HepG2 (cell line): ENCODE measurements around the gene EBF3. TPM values are rescaled to one million over a fixed set of nuclear protein-coding genes. Genes with fewer than 3 reads are reported as not detected.

ENCODE experiments used
- ATAC-seq: fragments of 200-7000 bp; cut with Tn5 transposase; 3 replicates; pipeline ENCODE4 v1.9.1; 2020; ENCODE audit warnings: mild to moderate bottlenecking, moderate library complexity
- BruUV-seq: library from RNA; stranded (reverse); fragments of 400-500 nt; replicated peaks from 2 replicates; lab custom pipeline; 2021; lab: Mats Ljungman, UMichigan
- CTCF ChIA-PET: fragments of 300-600 bp; formaldehyde crosslinking; extraction: SDS; loops from one replicate; lab custom pipeline; 2021; ENCODE audit warnings: low total read pairs, inconsistent platforms, low intra/inter-chr PET ratio; lab: Yijun Ruan, JAX
- POLR2A ChIA-PET: fragments of 350-600 bp; sonication (Branson Sonifier 250); formaldehyde crosslinking; loops from one replicate; lab custom pipeline; 2020; ENCODE audit warnings: antibody characterized with exemption, inconsistent platforms; lab: Yijun Ruan, JAX
- DNase-seq: peaks from one replicate; pipeline ENCODE4 v3.0.0-alpha.2; 2015; ENCODE audit warnings: low spot score
- FAIRE-seq: peaks from 3 replicates; lab custom pipeline; 2011; peaks lifted over from hg19 to GRCh38; lab: Jason Lieb, UNC
- H2AFZ ChIP-seq: one replicate; pipeline ENCODE4 v1.6.1; 2011; ENCODE audit warnings: low read length, inconsistent platforms
- H3K27ac ChIP-seq: fragments of 300-600 bp; 3 replicates; pipeline ENCODE4 v1.8.0; 2011; ENCODE audit warnings: mixed run types, mild to moderate bottlenecking, mixed read lengths, low read length, inconsistent platforms; ENCODE audit not compliant: insufficient read depth; ENCODE audit errors: extremely low read length
- H3K27me3 ChIP-seq, 2 experiments: fragments of 200-600 bp in 1 of 2; 2 replicates in 1 of 2; 3 replicates in 1 of 2; pipeline versions ENCODE4 v1.6.0 to v1.8.0; 2011; ENCODE audit warnings: low read length in 2 of 2, mild to moderate bottlenecking in 2 of 2, moderate library complexity in 2 of 2, inconsistent platforms in 1 of 2; ENCODE audit not compliant: insufficient read depth in 2 of 2, control insufficient read depth in 1 of 2
- H3K36me3 ChIP-seq, 2 experiments: fragments of 200-600 bp in 1 of 2; replicated peaks in 1 of 2; 2 replicates in 1 of 2; 3 replicates in 1 of 2; pipeline versions ENCODE4 v1.5.1 to v1.8.0; 2011; ENCODE audit warnings: low read length in 2 of 2, inconsistent platforms in 1 of 2; ENCODE audit not compliant: insufficient read depth in 2 of 2, control insufficient read depth in 1 of 2
- H3K4me1 ChIP-seq: 2 replicates; pipeline ENCODE4 v1.5.1; 2012; ENCODE audit warnings: low read length, inconsistent platforms; ENCODE audit not compliant: insufficient read depth
- H3K4me2 ChIP-seq: 2 replicates; pipeline ENCODE4 v1.6.0; 2011; ENCODE audit warnings: low read depth, low read length, inconsistent platforms
- H3K4me3 ChIP-seq, 3 experiments: fragments of 200-600 bp in 1 of 3; sonication (generic), shearing (Covaris generic) in 1 of 3; replicated peaks in 1 of 3; 2 replicates each; pipeline ENCODE4 v1.5.1; 2011 to 2016; ENCODE audit warnings: low read length in 3 of 3, inconsistent platforms in 2 of 3, low read depth in 2 of 3, mild to moderate bottlenecking in 2 of 3, control low read depth in 1 of 3, mixed read lengths in 1 of 3; ENCODE audit not compliant: insufficient read depth in 1 of 3
- H3K79me2 ChIP-seq: one replicate; pipeline ENCODE4 v1.6.1; 2011; ENCODE audit warnings: low read length, inconsistent platforms; ENCODE audit not compliant: insufficient read depth
- H3K9ac ChIP-seq: 2 replicates; pipeline ENCODE4 v1.6.0; 2011; ENCODE audit warnings: mild to moderate bottlenecking, low read depth, low read length, inconsistent platforms; ENCODE audit not compliant: insufficient read depth
- H3K9me3 ChIP-seq: 2 replicates; pipeline ENCODE4 v1.5.1; 2012; ENCODE audit warnings: mild to moderate bottlenecking, low read length
- H4K20me1 ChIP-seq: 2 replicates; pipeline ENCODE4 v1.6.0; 2011; ENCODE audit warnings: inconsistent platforms, mild to moderate bottlenecking, low read length, moderate library complexity; ENCODE audit not compliant: insufficient read depth
- MAF1 ChIP-seq: sonication (generic); formaldehyde crosslinking; IDR thresholded peaks from 2 replicates; pipeline ENCODE4 v1.5.0; 2020; ENCODE audit warnings: missing genetic modification reagents, borderline replicate concordance
- ZNF570 ChIP-seq: sonication (generic); formaldehyde crosslinking; IDR thresholded peaks from 2 replicates; pipeline ENCODE4 v1.4.0; 2020; ENCODE audit warnings: mild to moderate bottlenecking, missing genetic modification reagents, borderline replicate concordance
- ZNF687 ChIP-seq: sonication (generic); formaldehyde crosslinking; IDR thresholded peaks from 2 replicates; pipeline ENCODE4 v1.5.1; 2020; ENCODE audit warnings: mild to moderate bottlenecking, missing genetic modification reagents, moderate library complexity
- ZNF749 ChIP-seq: sonication (generic); formaldehyde crosslinking; IDR thresholded peaks from 2 replicates; pipeline ENCODE4 v1.8.0; 2022; ENCODE audit warnings: mild to moderate bottlenecking, missing genetic modification reagents, moderate library complexity, borderline replicate concordance
- WGBS: methylation state at CpG from one replicate; pipeline ENCODE4 v1.1.6; 2017; ENCODE audit warnings: low lambda C conversion rate; 5-methylcytosine and 5-hydroxymethylcytosine counted together
- in situ Hi-C: cut with HindIII; loops from 2 replicates; pipeline ENCODE4 v1.10.0; 2017; ENCODE audit warnings: low pct_unique_long_range_greater_than_20kb; ENCODE audit not compliant: extremely low pct_ligation_motif_present
- intact Hi-C: fragments of 100-400 bp; cut with micrococcal nuclease; formaldehyde crosslinking; loops from one replicate; pipeline ENCODE4 v1.10.0; 2022; ENCODE audit not compliant: unreplicated experiment
- polyA plus RNA-seq, 8 experiments: library from polyadenylated mRNA; depleted of rRNA in 3 of 8; stranded (reverse) in 7 of 8; unstranded in 1 of 8; fragments of >200 nt; fragmentation: Illumina TruSeq in 4 of 8; extraction: Trizol in 4 of 8; gene quantifications; 2 replicates each; pipeline versions ENCODE4 v1.2.1 to v1.2.3, GENCODE V29; 2011 to 2016; ENCODE audit warnings: low read depth in 4 of 8, missing spikeins in 1 of 8, mixed read lengths in 1 of 8; ENCODE audit not compliant: insufficient read depth in 1 of 8
- total RNA-seq, 5 experiments: library from RNA; depleted of rRNA; stranded (reverse); fragments of >200 nt; fragmentation: Illumina TruSeq; extraction: Trizol; gene quantifications; 2 replicates each; pipeline ENCODE4 v1.2.3, GENCODE V29; 2016; ENCODE audit warnings: low read depth in 1 of 5
- TF ChIP-seq, protein P1 (sequence below): sonication (generic); formaldehyde crosslinking; IDR thresholded peaks from 2 replicates; pipeline ENCODE4 v1.5.0; 2020; ENCODE audit warnings: mild to moderate bottlenecking, missing genetic modification reagents
- TF ChIP-seq, protein P2 (sequence below): sonication (generic); formaldehyde crosslinking; IDR thresholded peaks from 2 replicates; pipeline ENCODE4 v1.5.0; 2020; ENCODE audit warnings: missing genetic modification reagents

Gene EBF3
- total and polyA plus RNA-seq, 2 of the 13 experiments (the other 11 are each of a cell fraction or from before 2014, with no cell fraction given), result not detected

DNA sequence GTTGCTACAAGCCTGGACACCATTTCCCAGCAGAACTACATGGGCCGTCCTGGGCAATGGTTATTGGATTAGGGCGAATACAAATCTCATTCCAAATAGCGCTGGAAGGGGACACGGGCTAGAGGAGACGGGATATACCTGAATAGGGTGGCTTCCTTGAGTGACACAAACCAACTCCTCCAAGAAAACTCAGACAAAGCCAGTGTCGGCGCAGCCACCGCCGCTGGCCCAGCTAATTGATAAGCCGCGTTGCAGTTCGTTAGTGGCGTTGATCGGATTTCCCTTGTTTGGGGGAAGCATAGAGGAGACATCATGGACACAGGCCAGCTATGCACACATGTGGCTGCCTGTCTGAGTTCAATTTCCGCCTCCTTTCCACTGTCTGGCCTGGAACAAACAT is 55.7 kb downstream of the EBF3 start:
- no peaks in the 10 kb centered on the region for H4K20me1 ChIP-seq
- CTCF ChIA-PET, result no interaction called here
- no peaks in the 10 kb centered on the region for H3K9me3 ChIP-seq
- WGBS, result 48% methylated on average over 8 of the region's 15 CpGs
- in situ Hi-C loops, result no loop called here
- no peak overlapping the region for H3K27ac ChIP-seq
- intact Hi-C loops, result no loop called here
- H3K36me3 ChIP-seq, result no peaks in the 10 kb centered on the region
- TF ChIP-seq ZNF749 (no peak), ZNF570 (no peak), MAF1 (CRISPR knock-in tag) (no peak), ZNF687 (no peak)
- TF ChIP-seq, protein P1, sequence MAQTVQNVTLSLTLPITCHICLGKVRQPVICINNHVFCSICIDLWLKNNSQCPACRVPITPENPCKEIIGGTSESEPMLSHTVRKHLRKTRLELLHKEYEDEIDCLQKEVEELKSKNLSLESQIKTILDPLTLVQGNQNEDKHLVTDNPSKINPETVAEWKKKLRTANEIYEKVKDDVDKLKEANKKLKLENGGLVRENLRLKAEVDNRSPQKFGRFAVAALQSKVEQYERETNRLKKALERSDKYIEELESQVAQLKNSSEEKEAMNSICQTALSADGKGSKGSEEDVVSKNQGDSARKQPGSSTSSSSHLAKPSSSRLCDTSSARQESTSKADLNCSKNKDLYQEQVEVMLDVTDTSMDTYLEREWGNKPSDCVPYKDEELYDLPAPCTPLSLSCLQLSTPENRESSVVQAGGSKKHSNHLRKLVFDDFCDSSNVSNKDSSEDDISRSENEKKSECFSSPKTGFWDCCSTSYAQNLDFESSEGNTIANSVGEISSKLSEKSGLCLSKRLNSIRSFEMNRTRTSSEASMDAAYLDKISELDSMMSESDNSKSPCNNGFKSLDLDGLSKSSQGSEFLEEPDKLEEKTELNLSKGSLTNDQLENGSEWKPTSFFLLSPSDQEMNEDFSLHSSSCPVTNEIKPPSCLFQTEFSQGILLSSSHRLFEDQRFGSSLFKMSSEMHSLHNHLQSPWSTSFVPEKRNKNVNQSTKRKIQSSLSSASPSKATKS, result no peak
- TF ChIP-seq, protein P2, sequence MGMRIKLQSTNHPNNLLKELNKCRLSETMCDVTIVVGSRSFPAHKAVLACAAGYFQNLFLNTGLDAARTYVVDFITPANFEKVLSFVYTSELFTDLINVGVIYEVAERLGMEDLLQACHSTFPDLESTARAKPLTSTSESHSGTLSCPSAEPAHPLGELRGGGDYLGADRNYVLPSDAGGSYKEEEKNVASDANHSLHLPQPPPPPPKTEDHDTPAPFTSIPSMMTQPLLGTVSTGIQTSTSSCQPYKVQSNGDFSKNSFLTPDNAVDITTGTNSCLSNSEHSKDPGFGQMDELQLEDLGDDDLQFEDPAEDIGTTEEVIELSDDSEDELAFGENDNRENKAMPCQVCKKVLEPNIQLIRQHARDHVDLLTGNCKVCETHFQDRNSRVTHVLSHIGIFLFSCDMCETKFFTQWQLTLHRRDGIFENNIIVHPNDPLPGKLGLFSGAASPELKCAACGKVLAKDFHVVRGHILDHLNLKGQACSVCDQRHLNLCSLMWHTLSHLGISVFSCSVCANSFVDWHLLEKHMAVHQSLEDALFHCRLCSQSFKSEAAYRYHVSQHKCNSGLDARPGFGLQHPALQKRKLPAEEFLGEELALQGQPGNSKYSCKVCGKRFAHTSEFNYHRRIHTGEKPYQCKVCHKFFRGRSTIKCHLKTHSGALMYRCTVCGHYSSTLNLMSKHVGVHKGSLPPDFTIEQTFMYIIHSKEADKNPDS, result no peak
- no peaks in the 10 kb centered on the region for H3K79me2 ChIP-seq
- FAIRE-seq, result no peak
- H3K4me2 ChIP-seq, result no peak overlapping the region
- H3K27me3 ChIP-seq, result peaks cover 3 to 47% of the 10 kb centered on the region in 2 experiments; a peak in 4 of 5 replicates
- no TSS peak for BruUV-seq
- no peak overlapping the region for H3K4me3 ChIP-seq
- POLR2A ChIA-PET, result no interaction called here
- no peak overlapping the region for H2AFZ ChIP-seq
- H3K9ac ChIP-seq, result no peak overlapping the region
- DNase-seq, result no peak
- no peaks in the 10 kb centered on the region for H3K4me1 ChIP-seq
- no peak for ATAC-seq
